ENCODE data around the gene COL9A2.

COL9A2 gene

DNA sequence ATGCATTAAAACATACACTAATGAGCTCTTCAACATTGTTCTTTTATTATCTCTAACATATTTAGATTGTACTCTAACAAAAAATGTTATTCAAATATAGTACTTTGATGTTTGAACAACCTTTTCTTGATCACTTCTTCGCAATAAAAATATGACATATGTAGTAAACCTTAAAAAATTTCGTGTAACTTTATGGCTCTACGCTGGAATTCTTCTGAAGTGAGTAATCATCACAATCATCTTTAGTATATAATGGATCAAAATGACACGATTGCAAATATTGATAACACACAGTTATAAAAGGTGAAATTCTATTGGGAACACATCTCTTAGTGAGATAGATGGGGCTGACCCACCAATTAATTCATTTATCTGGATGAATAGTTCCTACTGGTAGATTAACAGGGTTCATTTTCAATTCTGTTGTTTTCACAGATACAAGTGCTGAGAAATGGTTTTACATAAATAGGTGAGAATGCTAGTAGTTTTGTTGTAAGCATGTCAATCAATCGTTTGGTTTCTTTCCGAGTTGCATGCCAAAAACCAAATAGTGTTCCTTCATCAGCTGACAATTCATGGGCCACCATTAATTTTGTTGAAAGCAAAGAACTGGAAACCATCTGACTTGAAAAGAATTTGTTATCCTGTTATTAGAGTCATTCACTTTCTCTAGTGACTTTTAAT is 60.5 kb downstream of the COL9A2 start:
- DNase-seq = no peak

DNA sequence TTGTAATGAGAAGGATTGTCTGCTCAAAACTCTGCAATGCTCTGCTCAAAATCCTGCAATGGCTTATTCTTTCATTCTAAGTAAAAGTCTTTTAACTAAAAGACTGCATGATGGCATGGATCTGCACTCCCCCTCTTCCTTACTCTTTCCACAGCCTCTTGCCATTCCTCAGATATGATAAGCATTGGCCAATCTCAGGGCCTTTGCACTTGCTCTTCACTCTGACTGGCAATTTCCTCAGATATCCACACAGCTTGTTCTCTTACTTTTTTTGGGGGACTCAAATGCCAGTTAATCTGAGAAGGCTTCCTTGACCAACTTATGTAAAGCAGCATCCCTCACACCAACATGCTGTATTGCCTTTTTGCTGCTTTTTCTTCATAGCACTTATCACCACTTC is 61.9 kb downstream of the COL9A2 start:
- no peak for DNase-seq

DNA sequence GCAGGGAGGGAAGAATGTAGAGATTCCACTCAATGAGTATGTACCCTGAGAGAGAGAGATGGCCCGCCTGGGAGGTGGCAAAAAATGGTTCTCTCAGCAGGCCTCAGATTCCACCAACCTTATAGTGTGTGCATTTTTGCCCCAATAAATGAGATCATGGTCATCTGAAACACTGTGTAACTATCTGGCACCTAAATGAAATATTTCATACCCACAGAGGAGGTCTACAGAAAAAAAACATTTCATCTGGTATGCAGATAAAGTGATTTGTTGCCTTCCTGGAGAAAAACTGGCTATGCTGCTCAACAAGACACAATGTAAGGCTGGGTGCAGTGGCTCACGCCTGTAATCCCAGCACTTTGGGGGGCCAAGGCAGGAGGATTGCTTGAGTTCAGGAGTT is 64.5 kb downstream of the COL9A2 start:
- no peak for DNase-seq

DNA sequence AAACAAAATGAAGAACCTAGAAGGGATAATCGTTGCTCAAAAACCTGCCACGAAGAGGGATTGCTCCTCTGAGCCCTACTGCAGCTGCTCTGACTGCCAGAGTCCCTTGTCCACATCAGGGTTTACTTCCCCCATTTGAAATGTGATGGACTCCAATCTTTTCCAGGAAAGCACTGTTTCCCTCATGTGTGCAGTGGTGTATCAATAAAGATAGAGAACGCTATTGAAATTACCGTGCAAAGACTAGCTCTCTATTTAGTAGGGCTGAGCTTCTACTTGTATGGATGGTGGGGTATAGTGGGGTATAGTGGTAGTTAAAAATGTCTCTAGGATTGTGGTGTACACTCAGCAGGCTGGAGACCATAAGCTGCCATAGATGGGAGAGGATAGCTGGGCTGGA is 65.6 kb downstream of the COL9A2 start:
- no peak for DNase-seq
